ENCODE data around the gene LAP3. TPM values are rescaled to one million over a fixed set of nuclear protein-coding genes. Genes with fewer than 3 reads are reported as not detected.

Gene LAP3
- total RNA-seq, 1 donor from 2014 or later, result 66.1 TPM

DNA sequence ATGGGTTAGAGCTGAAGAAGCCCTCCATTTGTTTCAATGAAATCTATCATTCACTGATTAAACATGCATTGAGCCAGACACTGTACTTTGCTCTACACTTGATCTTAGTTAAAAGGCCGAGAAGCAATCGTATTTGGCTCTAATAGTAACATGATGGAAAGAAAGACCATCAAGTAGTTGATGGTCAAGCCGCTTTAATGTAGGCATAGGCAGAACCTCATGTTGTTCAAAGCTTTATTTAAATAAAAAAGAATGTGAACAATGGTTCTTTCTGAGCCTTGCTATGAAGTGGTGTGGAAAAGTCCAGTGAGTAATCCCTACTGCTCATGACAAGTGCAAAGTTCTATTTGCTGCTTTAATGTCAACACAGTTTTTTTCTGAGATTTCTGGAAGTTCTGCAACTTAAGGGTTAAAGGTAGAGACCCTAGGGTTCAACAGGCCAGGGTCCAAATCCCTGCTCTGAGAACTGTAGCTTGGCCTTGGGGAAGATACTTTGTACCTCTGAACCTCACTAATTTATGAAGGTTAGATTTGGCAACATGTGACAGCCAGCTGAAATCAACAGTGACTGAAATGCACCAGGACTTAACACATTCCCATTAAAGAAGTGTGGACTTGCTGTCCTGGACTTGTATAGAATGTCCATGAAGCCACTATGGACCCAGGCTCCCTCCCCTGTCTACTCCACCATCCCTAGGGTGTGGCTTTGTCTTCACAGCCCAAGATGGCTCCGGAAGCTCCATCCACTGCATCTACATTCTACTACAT, 17.9 kb upstream of the LAP3 start:
- H3K4me3 ChIP-seq (ENCODE audit: low read depth, low read length), result no peak overlapping the region
- no peak for DNase-seq (ENCODE audit: low read depth)
- no peaks in the 10 kb centered on the region for H3K27me3 ChIP-seq (ENCODE audit: control insufficient read depth, insufficient read depth, low read length)
- no peaks in the 10 kb centered on the region for H3K36me3 ChIP-seq (ENCODE audit: control insufficient read depth, insufficient read depth, low read length)
- TF ChIP-seq, protein P1, sequence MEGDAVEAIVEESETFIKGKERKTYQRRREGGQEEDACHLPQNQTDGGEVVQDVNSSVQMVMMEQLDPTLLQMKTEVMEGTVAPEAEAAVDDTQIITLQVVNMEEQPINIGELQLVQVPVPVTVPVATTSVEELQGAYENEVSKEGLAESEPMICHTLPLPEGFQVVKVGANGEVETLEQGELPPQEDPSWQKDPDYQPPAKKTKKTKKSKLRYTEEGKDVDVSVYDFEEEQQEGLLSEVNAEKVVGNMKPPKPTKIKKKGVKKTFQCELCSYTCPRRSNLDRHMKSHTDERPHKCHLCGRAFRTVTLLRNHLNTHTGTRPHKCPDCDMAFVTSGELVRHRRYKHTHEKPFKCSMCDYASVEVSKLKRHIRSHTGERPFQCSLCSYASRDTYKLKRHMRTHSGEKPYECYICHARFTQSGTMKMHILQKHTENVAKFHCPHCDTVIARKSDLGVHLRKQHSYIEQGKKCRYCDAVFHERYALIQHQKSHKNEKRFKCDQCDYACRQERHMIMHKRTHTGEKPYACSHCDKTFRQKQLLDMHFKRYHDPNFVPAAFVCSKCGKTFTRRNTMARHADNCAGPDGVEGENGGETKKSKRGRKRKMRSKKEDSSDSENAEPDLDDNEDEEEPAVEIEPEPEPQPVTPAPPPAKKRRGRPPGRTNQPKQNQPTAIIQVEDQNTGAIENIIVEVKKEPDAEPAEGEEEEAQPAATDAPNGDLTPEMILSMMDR (IDR thresholded peaks at IDR 0.05; ENCODE audit: insufficient read depth, low read length, poor library complexity, severe bottlenecking), result no peak

DNA sequence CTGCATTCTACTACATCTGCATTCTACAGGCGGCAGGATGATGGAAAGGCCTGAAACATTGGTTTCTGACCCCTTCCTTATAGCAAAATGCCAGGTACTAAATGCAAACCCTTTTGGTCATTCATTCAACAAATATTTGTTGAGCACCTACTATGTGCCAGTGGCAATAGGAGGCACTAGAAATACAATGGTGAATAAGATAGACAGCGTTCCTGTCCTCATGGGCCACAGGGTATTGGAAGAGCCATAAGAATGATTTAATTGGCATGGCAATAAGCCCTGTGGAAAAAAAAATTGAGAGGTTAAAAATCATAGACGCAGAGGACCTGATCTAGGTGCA, 17.3 kb upstream of the LAP3 start:
- TF ChIP-seq, protein P1 (IDR thresholded peaks at IDR 0.05; ENCODE audit: insufficient read depth, low read length, poor library complexity, severe bottlenecking), result no peak
- DNase-seq (ENCODE audit: low read depth), result no peak
- Histone ChIP-seq H3K36me3 (ENCODE audit: control insufficient read depth, insufficient read depth, low read length) (no peaks in the 10 kb centered on the region), H3K4me3 (ENCODE audit: low read depth, low read length) (no peak overlapping the region), H3K27me3 (ENCODE audit: control insufficient read depth, insufficient read depth, low read length) (no peaks in the 10 kb centered on the region)

DNA sequence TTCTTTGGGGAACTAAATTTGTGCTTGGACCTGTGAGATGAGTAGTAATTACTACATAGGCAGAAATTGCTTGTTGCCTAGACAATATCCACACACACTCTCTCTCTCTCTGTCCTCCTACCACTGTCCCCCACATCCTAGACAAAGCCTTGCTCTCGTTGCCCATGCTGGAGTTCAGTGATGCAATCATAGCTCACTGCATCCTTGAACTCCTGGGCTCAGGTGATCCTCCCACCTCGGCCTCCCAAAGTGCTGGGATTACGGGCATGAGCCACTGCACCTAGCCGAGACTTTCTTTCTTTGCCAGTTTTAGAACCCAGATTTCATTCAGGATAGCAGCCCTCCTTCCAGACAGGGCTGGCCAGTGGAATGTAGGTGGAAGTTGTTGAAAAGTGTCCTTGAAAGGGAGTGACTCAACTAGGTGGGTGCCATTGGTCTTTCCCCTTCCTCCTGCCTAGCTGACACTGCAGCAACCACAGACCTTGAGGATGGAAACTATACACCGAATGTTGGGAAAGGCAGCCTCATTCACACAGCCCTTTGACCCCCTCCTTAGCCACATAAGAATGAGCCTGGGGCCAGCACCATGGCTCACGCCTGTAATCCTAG, 16.8 kb upstream of the LAP3 start:
- DNase-seq (ENCODE audit: low read depth), result no peak
- TF ChIP-seq, protein P1 (IDR thresholded peaks at IDR 0.05; ENCODE audit: insufficient read depth, low read length, poor library complexity, severe bottlenecking), result no peak
- no peak overlapping the region for H3K4me3 ChIP-seq (ENCODE audit: low read depth, low read length)
- no peaks in the 10 kb centered on the region for H3K27me3 ChIP-seq (ENCODE audit: control insufficient read depth, insufficient read depth, low read length)
- no peaks in the 10 kb centered on the region for H3K36me3 ChIP-seq (ENCODE audit: control insufficient read depth, insufficient read depth, low read length)

DNA sequence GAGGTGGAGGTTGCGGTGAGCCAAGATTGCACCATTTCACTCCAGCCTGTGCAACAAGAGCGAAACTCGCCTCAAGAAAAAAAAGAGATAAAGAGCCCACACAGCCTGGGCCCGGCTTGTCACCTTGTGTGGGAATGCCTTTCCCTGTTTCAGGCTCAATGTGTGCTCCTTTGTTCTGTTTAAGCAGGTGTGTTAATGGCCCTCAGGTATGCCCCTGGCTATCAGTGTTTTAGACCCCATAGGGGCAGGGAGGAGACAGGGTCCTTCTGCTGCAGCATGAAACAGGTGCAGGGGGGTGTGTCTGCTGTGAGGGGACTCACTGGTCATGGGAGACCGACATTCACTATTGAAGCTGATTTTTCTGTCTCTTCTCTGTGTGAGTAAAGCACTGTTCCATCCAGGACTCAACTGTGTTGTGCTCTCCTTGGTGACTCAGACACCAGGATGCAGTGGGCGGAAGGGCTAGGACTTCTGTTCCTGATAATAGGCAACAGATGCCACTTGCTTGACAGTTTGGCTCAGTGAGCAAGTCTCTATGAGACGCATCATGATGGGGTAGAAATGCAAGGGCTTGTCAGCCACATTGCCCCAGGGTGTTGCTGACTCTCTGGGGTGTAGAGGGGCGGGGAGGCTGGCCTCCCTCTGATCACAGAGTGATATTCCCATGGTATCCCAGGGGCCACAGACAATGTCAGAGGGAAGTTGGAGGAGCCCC, 15.6 kb upstream of the LAP3 start:
- Histone ChIP-seq H3K36me3 (ENCODE audit: control insufficient read depth, insufficient read depth, low read length) (no peaks in the 10 kb centered on the region), H3K27me3 (ENCODE audit: control insufficient read depth, insufficient read depth, low read length) (no peaks in the 10 kb centered on the region), H3K4me3 (ENCODE audit: low read depth, low read length) (no peak overlapping the region)
- DNase-seq (ENCODE audit: low read depth), result no peak
- TF ChIP-seq, protein P1 (IDR thresholded peaks at IDR 0.05; ENCODE audit: insufficient read depth, low read length, poor library complexity, severe bottlenecking), result no peak

DNA sequence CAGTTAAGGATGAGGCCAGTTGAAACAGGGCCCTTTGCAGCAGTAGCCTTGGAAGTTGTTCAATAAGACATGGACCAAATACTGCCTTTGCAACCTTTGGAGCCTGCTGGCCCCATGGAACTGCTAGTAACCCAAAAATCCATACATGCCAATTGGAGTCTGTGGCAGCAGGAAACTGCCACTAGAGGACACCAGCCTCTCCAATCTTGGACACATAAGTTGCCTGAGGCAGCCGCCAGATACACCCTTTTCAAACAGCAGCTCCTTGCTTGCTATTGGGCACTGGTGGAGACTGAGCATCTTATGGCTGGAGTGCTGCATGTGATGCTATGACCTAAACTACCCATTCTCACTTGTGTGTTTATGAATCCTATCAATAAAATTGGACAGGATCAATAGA, 14.8 kb upstream of the LAP3 start:
- DNase-seq (ENCODE audit: low read depth), result no peak
- Histone ChIP-seq H3K36me3 (ENCODE audit: control insufficient read depth, insufficient read depth, low read length) (no peaks in the 10 kb centered on the region), H3K4me3 (ENCODE audit: low read depth, low read length) (no peak overlapping the region), H3K27me3 (ENCODE audit: control insufficient read depth, insufficient read depth, low read length) (no peaks in the 10 kb centered on the region)
- TF ChIP-seq, protein P1 (IDR thresholded peaks at IDR 0.05; ENCODE audit: insufficient read depth, low read length, poor library complexity, severe bottlenecking), result no peak

Data from kidney epithelial cell (primary cell).